IMR-90 (cell line): ENCODE data around the gene ABHD17A. TPM values are rescaled to one million over a fixed set of nuclear protein-coding genes. Genes with fewer than 3 reads are reported as not detected.

Experiments used
- BHLHE40 ChIP-seq: fragments of 150-350 bp; IDR thresholded peaks from 2 replicates; pipeline ENCODE4 v1.6.1; 2016; ENCODE audit warnings: mild to moderate bottlenecking, low read depth, low read length
- CHD1 ChIP-seq: IDR thresholded peaks from 2 replicates; pipeline ENCODE4 v1.6.1; 2012; ENCODE audit warnings: low read depth, low read length, improper control_type of control experiment
- NFE2L2 ChIP-seq: fragments of 150-350 bp; IDR thresholded peaks from 2 replicates; pipeline ENCODE4 v1.6.1; 2016; ENCODE audit warnings: low read depth, mild to moderate bottlenecking, low read length
- RAD21 ChIP-seq: IDR thresholded peaks from 2 replicates; pipeline ENCODE4 v1.6.1; 2012; ENCODE audit warnings: low read length, improper control_type of control experiment
- SMC3 ChIP-seq: fragments of 150-350 bp; IDR thresholded peaks from 2 replicates; pipeline ENCODE4 v1.6.1; 2016; ENCODE audit warnings: low read depth, mild to moderate bottlenecking, antibody characterized with exemption, low read length, moderate library complexity
- polyA plus RNA-seq, 3 experiments: library from polyadenylated mRNA; depleted of rRNA; stranded (reverse); fragments of >200 nt; gene quantifications; 2 replicates each; pipeline ENCODE4 v1.2.3, GENCODE V29; 2012; ENCODE audit warnings: low replicate concordance in 1 of 3
- total RNA-seq: library from RNA; depleted of rRNA; stranded (reverse); fragments of >200 nt; gene quantifications from 2 replicates; pipeline ENCODE4 v1.2.3, GENCODE V29; 2012
- TF ChIP-seq, protein P1 (sequence below): conservative IDR thresholded peaks from 2 replicates; pipeline ENCODE4 v1.5.1; 2012; ENCODE audit warnings: mild to moderate bottlenecking, low read depth, low read length, improper control_type of control experiment

The ABHD17A gene
- total and polyA plus RNA-seq, 2 of the 4 experiments (the other 2 are of a cell fraction): 37.8 to 76.2 TPM

DNA sequence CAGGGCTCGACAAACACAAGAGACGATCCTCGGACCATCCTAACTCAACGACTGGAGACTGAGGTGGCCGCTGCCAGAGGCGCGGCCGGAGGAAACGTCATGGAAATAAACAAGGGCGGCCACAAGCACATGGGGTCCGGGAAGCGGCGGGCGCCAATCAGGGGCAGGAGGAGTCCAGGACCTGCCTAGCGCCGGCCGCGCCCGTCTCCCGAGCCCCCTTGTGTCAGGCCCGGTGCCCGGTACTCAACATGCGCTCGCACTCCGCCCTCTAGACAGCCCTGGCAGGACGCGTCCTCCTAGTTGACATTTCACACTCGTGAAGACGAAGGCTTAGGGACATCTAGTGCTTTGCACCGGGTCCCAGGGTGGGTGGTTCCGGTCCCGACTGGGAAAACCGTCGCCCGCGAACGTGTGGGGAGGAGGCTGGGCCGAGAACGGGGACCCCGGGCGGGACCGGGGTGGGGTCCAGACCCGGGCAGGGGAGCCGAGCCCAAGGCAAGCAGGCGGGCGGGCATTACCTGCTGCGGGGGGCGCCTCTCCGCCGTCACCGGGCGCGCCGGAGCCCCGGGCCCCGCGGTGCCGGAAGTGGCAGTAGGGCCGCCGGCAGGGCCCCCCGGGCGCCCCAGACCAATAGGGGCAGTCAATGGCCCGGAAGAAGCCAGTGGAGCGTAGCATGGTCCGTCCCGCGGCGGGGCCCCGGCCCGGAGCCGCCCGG, 37.5 kb downstream of the ABHD17A start (continued):
- TF ChIP-seq, protein P1, sequence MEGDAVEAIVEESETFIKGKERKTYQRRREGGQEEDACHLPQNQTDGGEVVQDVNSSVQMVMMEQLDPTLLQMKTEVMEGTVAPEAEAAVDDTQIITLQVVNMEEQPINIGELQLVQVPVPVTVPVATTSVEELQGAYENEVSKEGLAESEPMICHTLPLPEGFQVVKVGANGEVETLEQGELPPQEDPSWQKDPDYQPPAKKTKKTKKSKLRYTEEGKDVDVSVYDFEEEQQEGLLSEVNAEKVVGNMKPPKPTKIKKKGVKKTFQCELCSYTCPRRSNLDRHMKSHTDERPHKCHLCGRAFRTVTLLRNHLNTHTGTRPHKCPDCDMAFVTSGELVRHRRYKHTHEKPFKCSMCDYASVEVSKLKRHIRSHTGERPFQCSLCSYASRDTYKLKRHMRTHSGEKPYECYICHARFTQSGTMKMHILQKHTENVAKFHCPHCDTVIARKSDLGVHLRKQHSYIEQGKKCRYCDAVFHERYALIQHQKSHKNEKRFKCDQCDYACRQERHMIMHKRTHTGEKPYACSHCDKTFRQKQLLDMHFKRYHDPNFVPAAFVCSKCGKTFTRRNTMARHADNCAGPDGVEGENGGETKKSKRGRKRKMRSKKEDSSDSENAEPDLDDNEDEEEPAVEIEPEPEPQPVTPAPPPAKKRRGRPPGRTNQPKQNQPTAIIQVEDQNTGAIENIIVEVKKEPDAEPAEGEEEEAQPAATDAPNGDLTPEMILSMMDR: no peak
- TF ChIP-seq NFE2L2 (no peak), RAD21 (no peak), SMC3 (no peak), CHD1 (no peak; the same call in 1 of the 2 replicates), BHLHE40 (no peak)
